ENCODE measurements around the gene COL9A3.
A peak's percentile ranks its signal among the peaks of the same experiment; 100 is the strongest.

The COL9A3 gene

GRCh38 chr20:62805711-62806382 lies 11.0 kb upstream of the COL9A3 start:
- DNase-seq (ENCODE audit: low read depth in 1 of 2, low spot score in 1 of 2) = peak in 1 of 2 experiments; percentile 63
- Histone ChIP-seq H3K4me3 (replicated peaks; ENCODE audit: insufficient read depth, low read length) (peak overlapping the region; percentile 85), H3K27me3 (ENCODE audit: insufficient read depth, poor library complexity, severe bottlenecking) (no peaks in the 10 kb centered on the region), H3K27ac (replicated peaks) (peak overlapping the region; percentile 58)
- no peak for TF ChIP-seq REST (IDR thresholded peaks at IDR 0.05; ENCODE audit: insufficient replicate concordance, low read depth)
- no peak for TF ChIP-seq CTCF (IDR thresholded peaks at IDR 0.05; ENCODE audit: insufficient read depth, low read length)
- no peak for TF ChIP-seq SPI1 (IDR thresholded peaks at IDR 0.05; ENCODE audit: borderline replicate concordance, low read depth)
- no peak for TF ChIP-seq GABPA (IDR thresholded peaks at IDR 0.05; ENCODE audit: low read depth)
- no peak for TF ChIP-seq POLR2AphosphoS5 (IDR thresholded peaks at IDR 0.05; ENCODE audit: low read depth)

GRCh38 chr20:62806383-62807050 lies 10.3 kb upstream of the COL9A3 start:
- peak overlapping the region; percentile 85 for H3K4me3 ChIP-seq (replicated peaks; ENCODE audit: insufficient read depth, low read length)
- no peak for DNase-seq (ENCODE audit: low read depth in 1 of 2, low spot score in 1 of 2)
- TF ChIP-seq SPI1 (IDR thresholded peaks at IDR 0.05; ENCODE audit: borderline replicate concordance, low read depth) = no peak
- no peak for TF ChIP-seq GABPA (IDR thresholded peaks at IDR 0.05; ENCODE audit: low read depth)
- TF ChIP-seq CTCF (IDR thresholded peaks at IDR 0.05; ENCODE audit: insufficient read depth, low read length) = no peak
- H3K27ac ChIP-seq (replicated peaks) = 0 out of 2 replicates have a peak overlapping the region, but pooled peaks have one; percentile 32
- H3K27me3 ChIP-seq (ENCODE audit: insufficient read depth, poor library complexity, severe bottlenecking) = no peaks in the 10 kb centered on the region

GRCh38 chr20:62807444-62808210 lies 9.2 kb upstream of the COL9A3 start:
- TF ChIP-seq GABPA (IDR thresholded peaks at IDR 0.05; ENCODE audit: low read depth) = no peak
- TF ChIP-seq REST (IDR thresholded peaks at IDR 0.05; ENCODE audit: insufficient replicate concordance, low read depth) = no peak
- TF ChIP-seq POLR2AphosphoS5 (IDR thresholded peaks at IDR 0.05; ENCODE audit: low read depth) = no peak
- no peak for TF ChIP-seq CTCF (IDR thresholded peaks at IDR 0.05; ENCODE audit: insufficient read depth, low read length)
- TF ChIP-seq SPI1 (IDR thresholded peaks at IDR 0.05; ENCODE audit: borderline replicate concordance, low read depth) = no peak
- Histone ChIP-seq H3K4me3 (replicated peaks; ENCODE audit: insufficient read depth, low read length) (no peak overlapping the region), H3K27ac (replicated peaks) (no peak overlapping the region), H3K27me3 (ENCODE audit: insufficient read depth, poor library complexity, severe bottlenecking) (no peaks in the 10 kb centered on the region)
- DNase-seq (ENCODE audit: low read depth in 1 of 2, low spot score in 1 of 2) = no peak

All from HL-60 (cell line).